ENCODE measurements around the gene ECI2.

DNA sequence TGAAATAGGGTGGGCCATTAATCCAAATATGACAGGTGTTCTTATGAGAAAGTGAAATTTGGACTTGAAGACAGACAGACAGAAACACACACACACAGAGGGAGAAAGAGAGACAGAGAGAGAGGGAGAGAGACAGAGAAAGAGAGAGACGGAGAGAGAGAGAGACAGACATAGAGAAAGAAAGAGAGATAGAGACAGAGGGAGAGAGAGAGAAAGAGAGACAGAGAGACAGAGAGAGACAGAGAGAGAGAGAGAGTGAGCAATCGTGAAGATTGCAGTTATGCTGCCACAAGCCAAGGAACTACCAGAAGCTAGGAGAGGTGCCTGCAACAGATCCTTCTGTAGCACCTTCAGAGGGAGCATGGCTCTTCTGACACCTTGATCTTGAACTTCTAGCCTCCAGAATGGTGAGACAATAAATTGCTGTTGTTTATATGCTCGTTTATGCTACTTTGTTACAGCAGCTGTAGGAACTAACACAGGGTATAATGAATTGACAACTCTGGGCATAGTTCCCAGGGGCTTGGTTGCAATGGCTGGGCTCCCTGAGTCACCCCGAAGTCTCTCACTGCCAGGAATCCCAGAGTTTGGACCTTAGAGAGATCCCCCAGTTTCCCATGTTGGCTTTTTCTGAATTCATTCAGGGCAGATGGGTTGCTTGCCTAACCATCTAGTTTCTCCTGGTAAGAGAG, 44.7 kb upstream of the ECI2 start:
- TF ChIP-seq CTCF (IDR thresholded peaks at IDR 0.05) (no peak), POLR2A (IDR thresholded peaks at IDR 0.05) (no peak)
